Astrocyte (in vitro differentiated cells and primary cell): ENCODE data around the gene ULK1.

Experiments
- EZH2 ChIP-seq: IDR thresholded peaks from 2 replicates; pipeline ENCODE4 v1.6.1; 2012; ENCODE audit warnings: mild to moderate bottlenecking, low read length, inconsistent platforms; ENCODE audit not compliant: insufficient read depth
- TF ChIP-seq, protein P1 (sequence below): IDR thresholded peaks from 2 replicates; pipeline ENCODE4 v1.5.1; 2011; ENCODE audit warnings: low read depth, mild to moderate bottlenecking, inconsistent platforms, low read length, moderate library complexity; ENCODE audit not compliant: insufficient read depth

DNA sequence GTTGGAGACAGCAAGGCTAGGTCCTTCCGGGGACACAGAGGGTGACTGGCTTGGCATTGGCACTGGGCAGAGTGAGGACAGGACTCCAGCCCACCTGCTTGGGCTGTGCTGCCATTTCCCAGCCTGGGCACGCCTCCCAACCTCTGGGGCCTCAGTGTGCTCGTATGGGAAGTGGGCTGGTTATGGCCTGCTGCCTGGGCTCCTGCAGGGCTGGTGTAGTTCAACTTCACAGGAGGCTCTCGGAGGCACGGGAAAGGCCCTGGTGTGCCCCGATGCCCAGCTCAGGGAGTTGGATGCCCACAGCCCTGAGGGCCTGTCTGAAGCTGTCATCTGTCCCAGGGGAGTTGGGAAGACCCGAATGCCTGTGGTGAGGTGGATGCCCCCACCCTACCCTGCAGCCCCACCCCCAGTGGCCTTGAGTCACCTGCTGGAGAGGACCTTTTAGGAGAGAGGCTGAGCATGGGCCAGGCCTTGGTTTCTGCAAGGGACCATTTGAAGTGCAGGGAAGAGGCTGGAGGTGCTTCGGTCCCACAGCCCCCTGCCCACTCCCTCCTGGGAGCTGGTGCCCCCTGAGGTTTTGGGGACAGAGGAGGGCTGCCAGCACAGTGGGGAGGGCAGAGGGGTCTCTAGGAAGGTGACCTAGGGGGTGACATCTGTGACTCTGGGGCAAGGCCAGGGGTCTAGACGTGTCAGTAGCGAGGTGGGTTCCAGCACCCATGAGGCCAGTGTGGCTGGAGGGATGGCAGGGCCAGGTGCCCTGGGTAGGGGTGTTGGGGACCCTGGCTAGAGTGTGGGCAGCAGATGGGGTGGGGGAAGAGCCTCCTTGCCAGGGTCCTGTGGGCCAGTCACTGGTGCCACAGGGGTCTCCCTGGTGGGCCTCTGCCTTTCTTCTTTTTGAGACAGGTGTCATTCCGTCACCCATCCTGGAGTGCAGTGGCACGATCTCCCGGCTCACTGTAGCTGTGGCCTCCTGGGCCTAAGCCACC, 9.1 kb downstream of the ULK1 start:
- TF ChIP-seq, protein P1, sequence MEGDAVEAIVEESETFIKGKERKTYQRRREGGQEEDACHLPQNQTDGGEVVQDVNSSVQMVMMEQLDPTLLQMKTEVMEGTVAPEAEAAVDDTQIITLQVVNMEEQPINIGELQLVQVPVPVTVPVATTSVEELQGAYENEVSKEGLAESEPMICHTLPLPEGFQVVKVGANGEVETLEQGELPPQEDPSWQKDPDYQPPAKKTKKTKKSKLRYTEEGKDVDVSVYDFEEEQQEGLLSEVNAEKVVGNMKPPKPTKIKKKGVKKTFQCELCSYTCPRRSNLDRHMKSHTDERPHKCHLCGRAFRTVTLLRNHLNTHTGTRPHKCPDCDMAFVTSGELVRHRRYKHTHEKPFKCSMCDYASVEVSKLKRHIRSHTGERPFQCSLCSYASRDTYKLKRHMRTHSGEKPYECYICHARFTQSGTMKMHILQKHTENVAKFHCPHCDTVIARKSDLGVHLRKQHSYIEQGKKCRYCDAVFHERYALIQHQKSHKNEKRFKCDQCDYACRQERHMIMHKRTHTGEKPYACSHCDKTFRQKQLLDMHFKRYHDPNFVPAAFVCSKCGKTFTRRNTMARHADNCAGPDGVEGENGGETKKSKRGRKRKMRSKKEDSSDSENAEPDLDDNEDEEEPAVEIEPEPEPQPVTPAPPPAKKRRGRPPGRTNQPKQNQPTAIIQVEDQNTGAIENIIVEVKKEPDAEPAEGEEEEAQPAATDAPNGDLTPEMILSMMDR, result no peak
- no peak for TF ChIP-seq EZH2
